NOMO-1 treated with DMSO at 0.1 percent for 48 hours (cell line): Measurements from ENCODE around the gene USH2A.

Experiments used
- DNase-seq: peaks from one replicate; lab custom pipeline; 2025; ENCODE audit not compliant: unreplicated experiment; lab: John Stamatoyannopoulos, UW

The USH2A gene

GRCh38 chr1:215970406-215970805 lies 452.8 kb downstream of the USH2A start:
- DNase-seq: no peak

- DNase-seq: no peak
Measured at GRCh38 chr1:215963621-215964020, 459.6 kb downstream of the USH2A start.

GRCh38 chr1:215963040-215963439 lies 460.2 kb downstream of the USH2A start:
- DNase-seq: no peak

- DNase-seq: no peak
Measured at GRCh38 chr1:215958841-215959240, 464.4 kb downstream of the USH2A start.

- no peak for DNase-seq
Measured at GRCh38 chr1:215957663-215958062, 465.6 kb downstream of the USH2A start.

- no peak for DNase-seq
Measured at GRCh38 chr1:215932558-215932957, 490.7 kb downstream of the USH2A start.

GRCh38 chr1:215926670-215927069 lies 496.6 kb downstream of the USH2A start:
- DNase-seq: no peak

- no peak for DNase-seq
Measured at GRCh38 chr1:215923129-215923824, 500.0 kb downstream of the USH2A start.

- no peak for DNase-seq
Measured at GRCh38 chr1:215911406-215911968, 511.8 kb downstream of the USH2A start.

GRCh38 chr1:215905493-215906115 lies 517.6 kb downstream of the USH2A start:
- no peak for DNase-seq

- DNase-seq: no peak
Measured at GRCh38 chr1:215900684-215901083, 522.6 kb downstream of the USH2A start.

GRCh38 chr1:215899901-215900300 lies 523.3 kb downstream of the USH2A start:
- no peak for DNase-seq

- DNase-seq: no peak
Measured at GRCh38 chr1:215895893-215896292, 527.4 kb downstream of the USH2A start.

GRCh38 chr1:215895276-215895675 lies 528.0 kb downstream of the USH2A start:
- peak; percentile 54 for DNase-seq

- no peak for DNase-seq
Measured at GRCh38 chr1:215894617-215895016, 528.6 kb downstream of the USH2A start.

GRCh38 chr1:215891266-215892057 lies 531.8 kb downstream of the USH2A start:
- peak; percentile 2 for DNase-seq

- no peak for DNase-seq
Measured at GRCh38 chr1:215890438-215890837, 532.8 kb downstream of the USH2A start.

- no peak for DNase-seq
Measured at GRCh38 chr1:215889871-215890270, 533.4 kb downstream of the USH2A start.

GRCh38 chr1:215888159-215888558 lies 535.1 kb downstream of the USH2A start:
- no peak for DNase-seq

GRCh38 chr1:215887627-215888026 lies 535.6 kb downstream of the USH2A start:
- DNase-seq: no peak

GRCh38 chr1:215883004-215883403 lies 540.2 kb downstream of the USH2A start:
- DNase-seq: no peak

GRCh38 chr1:215878843-215879242 lies 544.4 kb downstream of the USH2A start:
- DNase-seq: no peak
